ENCODE results near the gene COL21A1.

The COL21A1 gene

GRCh38 chr6:56227071-56227879, 20.1 kb downstream of the COL21A1 start:
- H3K4me3 ChIP-seq (ENCODE audit: low read depth, low read length) = no peak overlapping the region
- in situ Hi-C loops (cut with HindIII; ENCODE audit: low sequenced_read_pairs) = no loop called here
- no peak for TF ChIP-seq CTCF (IDR thresholded peaks at IDR 0.05; ENCODE audit: low read depth, low read length)
- DNase-seq (ENCODE audit: low read depth, low spot score) = peak; percentile 77

- TF ChIP-seq CTCF (IDR thresholded peaks at IDR 0.05; ENCODE audit: low read depth, low read length) = no peak
- H3K4me3 ChIP-seq (ENCODE audit: low read depth, low read length) = no peak overlapping the region
- in situ Hi-C loops (cut with HindIII; ENCODE audit: low sequenced_read_pairs) = no loop called here
- DNase-seq (ENCODE audit: low read depth, low spot score) = peak; percentile 92
Observed at GRCh38 chr6:56223995-56224394, 23.4 kb downstream of the COL21A1 start.

GRCh38 chr6:56222499-56222898, 24.9 kb downstream of the COL21A1 start:
- in situ Hi-C loops (cut with HindIII; ENCODE audit: low sequenced_read_pairs) = no loop called here
- TF ChIP-seq CTCF (IDR thresholded peaks at IDR 0.05; ENCODE audit: low read depth, low read length) = no peak
- DNase-seq (ENCODE audit: low read depth, low spot score) = peak; percentile 58
- H3K4me3 ChIP-seq (ENCODE audit: low read depth, low read length) = no peak overlapping the region

- DNase-seq (ENCODE audit: low read depth, low spot score) = no peak
- in situ Hi-C loops (cut with HindIII; ENCODE audit: low sequenced_read_pairs) = no loop called here
- no peak for TF ChIP-seq CTCF (IDR thresholded peaks at IDR 0.05; ENCODE audit: low read depth, low read length)
- no peak overlapping the region for H3K4me3 ChIP-seq (ENCODE audit: low read depth, low read length)
Observed at GRCh38 chr6:56220078-56220477, 27.3 kb downstream of the COL21A1 start.

- no peak for TF ChIP-seq CTCF (IDR thresholded peaks at IDR 0.05; ENCODE audit: low read depth, low read length)
- no peak overlapping the region for H3K4me3 ChIP-seq (ENCODE audit: low read depth, low read length)
- in situ Hi-C loops (cut with HindIII; ENCODE audit: low sequenced_read_pairs) = no loop called here
- no peak for DNase-seq (ENCODE audit: low read depth, low spot score)
Observed at GRCh38 chr6:56214703-56215101, 32.7 kb downstream of the COL21A1 start.

GRCh38 chr6:56214041-56214702, 33.2 kb downstream of the COL21A1 start:
- H3K4me3 ChIP-seq (ENCODE audit: low read depth, low read length) = no peak overlapping the region
- in situ Hi-C loops (cut with HindIII; ENCODE audit: low sequenced_read_pairs) = no loop called here
- DNase-seq (ENCODE audit: low read depth, low spot score) = no peak
- TF ChIP-seq CTCF (IDR thresholded peaks at IDR 0.05; ENCODE audit: low read depth, low read length) = no peak
